NT2/D1 (cell line): ENCODE results near the gene BCORL1.

Source experiments
- DNase-seq: peaks from one replicate; pipeline ENCODE4 v3.0.0-alpha.2; 2011; ENCODE audit warnings: low read depth, low spot score
- H3K27me3 ChIP-seq: 2 replicates; pipeline ENCODE4 v1.6.0; 2011; ENCODE audit warnings: mild to moderate bottlenecking; ENCODE audit not compliant: insufficient read length, insufficient read depth
- H3K36me3 ChIP-seq: 2 replicates; pipeline ENCODE4 v1.6.1; 2011; ENCODE audit warnings: mild to moderate bottlenecking, low read length, mixed read lengths; ENCODE audit not compliant: insufficient read depth, insufficient read length
- H3K4me1 ChIP-seq: 2 replicates; pipeline ENCODE4 v1.5.1; 2011; ENCODE audit not compliant: insufficient read depth, insufficient read length
- H3K4me3 ChIP-seq: 2 replicates; pipeline ENCODE4 v1.5.1; 2011; ENCODE audit warnings: low read depth; ENCODE audit not compliant: insufficient read length
- H3K9ac ChIP-seq: 2 replicates; pipeline ENCODE4 v1.6.0; 2011; ENCODE audit warnings: low read depth; ENCODE audit not compliant: insufficient read length
- H3K9me3 ChIP-seq: 2 replicates; pipeline ENCODE4 v1.5.1; 2011; ENCODE audit warnings: mild to moderate bottlenecking, low read length; ENCODE audit not compliant: insufficient read depth
- SUZ12 ChIP-seq: IDR thresholded peaks from 2 replicates; pipeline ENCODE4 v1.6.1; 2011; ENCODE audit not compliant: insufficient read length, insufficient read depth; ENCODE audit errors: extremely low read depth
- YY1 ChIP-seq: IDR thresholded peaks from 2 replicates; pipeline ENCODE4 v1.6.1; 2011; ENCODE audit not compliant: insufficient read length, insufficient read depth
- ZNF274 ChIP-seq: IDR thresholded peaks from 2 replicates; pipeline ENCODE4 v1.6.1; 2011; ENCODE audit warnings: mild to moderate bottlenecking, low read depth, low read length

The BCORL1 gene

GRCh38 chrX:129965166-129965565 is 17.3 kb upstream of the BCORL1 start:
- peaks cover 7% of the 10 kb centered on the region for H3K27me3 ChIP-seq
- no peak for DNase-seq
- no peaks in the 10 kb centered on the region for H3K9me3 ChIP-seq
- H3K4me3 ChIP-seq, result no peak overlapping the region
- H3K36me3 ChIP-seq, result no peaks in the 10 kb centered on the region
- no peak for TF ChIP-seq YY1
- TF ChIP-seq SUZ12, result no peak
- no peak for TF ChIP-seq ZNF274
- no peaks in the 10 kb centered on the region for H3K4me1 ChIP-seq
- no peak overlapping the region for H3K9ac ChIP-seq

GRCh38 chrX:129968968-129969367 is 13.5 kb upstream of the BCORL1 start:
- Histone ChIP-seq H3K4me1 (no peaks in the 10 kb centered on the region), H3K9ac (no peak overlapping the region), H3K36me3 (no peaks in the 10 kb centered on the region), H3K9me3 (no peaks in the 10 kb centered on the region), H3K27me3 (no peaks in the 10 kb centered on the region), H3K4me3 (no peak overlapping the region)
- DNase-seq, result no peak
- TF ChIP-seq ZNF274 (no peak), YY1 (no peak), SUZ12 (no peak)

DNA sequence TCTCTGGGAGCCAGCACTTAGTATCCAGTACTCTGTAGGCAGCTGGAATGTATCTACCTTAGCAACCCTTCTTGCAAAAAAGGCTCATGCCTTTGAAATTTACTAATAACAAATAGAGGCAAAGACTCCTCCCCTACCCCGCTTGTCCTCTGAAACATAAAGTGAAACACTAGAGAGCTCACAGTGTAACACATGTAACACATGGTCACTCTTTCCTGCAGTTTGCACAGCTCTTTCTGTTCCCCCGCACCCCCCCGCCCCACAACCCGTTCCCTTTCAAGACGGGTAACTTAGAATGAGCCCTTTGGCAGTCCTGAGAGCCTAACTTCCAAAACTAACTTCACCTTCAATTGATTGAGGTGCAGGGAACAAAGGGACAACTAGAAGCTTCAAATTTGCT is 6.0 kb upstream of the BCORL1 start:
- H3K4me1 ChIP-seq, result no peaks in the 10 kb centered on the region
- no peak for DNase-seq
- no peak overlapping the region for H3K4me3 ChIP-seq
- peaks cover 5% of the 10 kb centered on the region for H3K27me3 ChIP-seq
- no peak for TF ChIP-seq SUZ12
- TF ChIP-seq YY1, result no peak
- TF ChIP-seq ZNF274, result no peak
- H3K9me3 ChIP-seq, result no peaks in the 10 kb centered on the region
- no peaks in the 10 kb centered on the region for H3K36me3 ChIP-seq
- H3K9ac ChIP-seq, result no peak overlapping the region

DNA sequence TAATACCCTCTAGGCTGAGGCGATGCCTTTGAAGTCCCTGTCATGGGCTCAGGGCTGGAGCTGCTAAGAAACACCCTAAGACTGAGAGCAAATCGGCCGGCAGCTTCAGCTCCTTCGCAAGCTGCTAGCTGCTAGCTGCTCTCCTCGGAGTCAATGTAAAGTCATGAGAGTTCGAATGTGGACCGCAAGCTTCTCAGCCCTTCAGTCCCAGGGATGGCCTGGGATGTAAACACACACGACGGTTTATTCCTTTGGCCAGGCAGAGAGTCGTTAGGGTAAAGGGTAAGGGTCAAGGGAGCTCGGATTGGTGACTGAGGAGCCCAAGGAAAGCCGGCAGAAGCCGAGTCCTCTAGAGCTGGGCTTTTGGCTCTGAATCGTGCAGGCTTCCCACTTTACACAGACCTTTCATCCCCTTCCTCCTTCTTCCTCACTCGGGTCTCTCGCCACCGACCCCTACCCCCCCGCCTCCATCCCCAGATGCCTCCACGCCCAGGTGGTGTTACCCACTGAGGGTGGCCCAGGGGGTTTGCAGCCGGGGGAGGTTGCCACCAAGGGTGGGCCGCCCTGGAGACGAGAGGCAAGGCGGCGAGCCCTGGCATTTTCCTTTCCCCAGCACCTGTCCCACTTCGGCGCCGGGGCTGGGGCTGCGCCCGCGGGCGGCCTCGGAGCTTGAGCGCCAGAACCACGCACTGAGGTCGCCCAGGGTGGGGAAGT is 3.1 kb upstream of the BCORL1 start:
- Histone ChIP-seq H3K27me3 (peaks cover 5% of the 10 kb centered on the region), H3K4me1 (no peaks in the 10 kb centered on the region), H3K9me3 (no peaks in the 10 kb centered on the region), H3K36me3 (no peaks in the 10 kb centered on the region), H3K4me3 (no peak overlapping the region), H3K9ac (no peak overlapping the region)
- TF ChIP-seq ZNF274, result no peak
- no peak for TF ChIP-seq SUZ12
- TF ChIP-seq YY1, result no peak
- DNase-seq, result no peak

GRCh38 chrX:129980001-129980401 is 2.4 kb upstream of the BCORL1 start:
- DNase-seq, result no peak
- Histone ChIP-seq H3K36me3 (no peaks in the 10 kb centered on the region), H3K4me3 (no peak overlapping the region), H3K9me3 (no peaks in the 10 kb centered on the region), H3K4me1 (no peaks in the 10 kb centered on the region), H3K9ac (no peak overlapping the region), H3K27me3 (peaks cover 5% of the 10 kb centered on the region)
- no peak for TF ChIP-seq YY1

GRCh38 chrX:129980540-129981199 is 1.8 kb upstream of the BCORL1 start:
- TF ChIP-seq SUZ12, result no peak
- no peak for TF ChIP-seq YY1
- no peak for TF ChIP-seq ZNF274
- Histone ChIP-seq H3K9ac (peak overlapping the region; percentile 64), H3K36me3 (no peaks in the 10 kb centered on the region), H3K27me3 (peaks cover 5% of the 10 kb centered on the region), H3K9me3 (no peaks in the 10 kb centered on the region), H3K4me1 (no peaks in the 10 kb centered on the region), H3K4me3 (peak overlapping the region; percentile 30)
- DNase-seq, result no peak

GRCh38 chrX:129981200-129981553 is 1.3 kb upstream of the BCORL1 start:
- H3K9ac ChIP-seq, result peak overlapping the region; percentile 64
- H3K4me1 ChIP-seq, result no peaks in the 10 kb centered on the region
- peak overlapping the region; percentile 30 for H3K4me3 ChIP-seq
- DNase-seq, result no peak
- no peaks in the 10 kb centered on the region for H3K36me3 ChIP-seq
- no peak for TF ChIP-seq YY1
- TF ChIP-seq SUZ12, result no peak
- TF ChIP-seq ZNF274, result no peak
- H3K27me3 ChIP-seq, result peaks cover 5% of the 10 kb centered on the region
- no peaks in the 10 kb centered on the region for H3K9me3 ChIP-seq
